LoVo (cell line): ENCODE results near the gene TLE5.

Source experiments
- DNase-seq: peaks from one replicate; pipeline ENCODE4 v3.0.0-alpha.2; 2016; ENCODE audit warnings: low spot score

Gene TLE5, protein sequence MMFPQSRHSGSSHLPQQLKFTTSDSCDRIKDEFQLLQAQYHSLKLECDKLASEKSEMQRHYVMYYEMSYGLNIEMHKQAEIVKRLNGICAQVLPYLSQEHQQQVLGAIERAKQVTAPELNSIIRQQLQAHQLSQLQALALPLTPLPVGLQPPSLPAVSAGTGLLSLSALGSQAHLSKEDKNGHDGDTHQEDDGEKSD

GRCh38 chr19:3062165-3063105 lies at the start of gene TLE5:
Gene TLE5 (minus strand): TSS chr19:3062495. CDS start chr19:3062200, 295 bp downstream.
- DNase-seq = peak; percentile 71

GRCh38 chr19:3111586-3112247 lies 49.4 kb upstream of the TLE5 start:
- DNase-seq = no peak

- no peak for DNase-seq
Measured at GRCh38 chr19:3110126-3110825, 48.0 kb upstream of the TLE5 start.

- DNase-seq = no peak
Measured at GRCh38 chr19:3109491-3109890, 47.2 kb upstream of the TLE5 start.

DNA sequence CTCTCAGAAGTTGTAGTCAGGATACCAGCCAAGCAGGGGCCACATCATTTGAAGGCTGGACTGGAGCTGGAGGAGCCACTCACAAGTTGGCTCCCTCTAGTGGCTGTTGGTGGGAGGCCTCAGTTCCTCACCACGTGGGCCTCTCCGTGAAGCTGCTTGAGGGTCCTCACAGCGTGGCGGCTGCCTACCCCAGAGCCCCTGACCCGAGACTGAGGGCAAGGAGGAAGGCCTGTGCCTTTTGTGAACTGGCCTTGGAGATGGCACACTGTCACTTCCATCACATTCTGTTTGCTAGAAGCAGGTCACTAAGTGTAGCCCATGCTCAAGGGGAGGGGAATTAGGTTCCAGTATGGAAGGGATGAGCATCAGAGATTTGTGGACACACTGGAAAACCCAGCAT lies 46.5 kb upstream of the TLE5 start:
- peak; percentile 49 for DNase-seq

DNA sequence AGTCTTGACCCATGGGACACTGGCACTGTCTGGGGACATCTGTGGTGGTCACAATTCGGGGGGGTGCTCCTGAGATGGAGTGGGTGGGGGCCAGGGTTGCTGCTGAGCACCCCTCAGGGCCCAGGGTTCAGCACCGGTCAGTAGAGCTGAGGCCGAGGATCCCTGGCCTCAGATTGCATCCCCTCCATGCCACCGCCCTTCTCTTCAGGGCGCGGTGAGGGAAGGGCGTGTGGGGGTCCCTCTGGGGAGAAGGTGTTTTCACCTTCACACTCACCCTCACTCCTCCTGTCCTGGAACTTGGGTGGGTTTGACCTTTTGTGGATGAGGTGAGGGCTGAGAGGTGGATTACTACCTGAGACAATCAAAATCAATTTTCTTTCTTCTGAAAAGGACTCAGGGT lies 45.4 kb upstream of the TLE5 start:
- no peak for DNase-seq

GRCh38 chr19:3106509-3107141 lies 44.3 kb upstream of the TLE5 start:
- no peak for DNase-seq

- no peak for DNase-seq
Measured at GRCh38 chr19:3105641-3106508, 43.6 kb upstream of the TLE5 start.

GRCh38 chr19:3104708-3104983 lies 42.4 kb upstream of the TLE5 start:
- DNase-seq = no peak

DNA sequence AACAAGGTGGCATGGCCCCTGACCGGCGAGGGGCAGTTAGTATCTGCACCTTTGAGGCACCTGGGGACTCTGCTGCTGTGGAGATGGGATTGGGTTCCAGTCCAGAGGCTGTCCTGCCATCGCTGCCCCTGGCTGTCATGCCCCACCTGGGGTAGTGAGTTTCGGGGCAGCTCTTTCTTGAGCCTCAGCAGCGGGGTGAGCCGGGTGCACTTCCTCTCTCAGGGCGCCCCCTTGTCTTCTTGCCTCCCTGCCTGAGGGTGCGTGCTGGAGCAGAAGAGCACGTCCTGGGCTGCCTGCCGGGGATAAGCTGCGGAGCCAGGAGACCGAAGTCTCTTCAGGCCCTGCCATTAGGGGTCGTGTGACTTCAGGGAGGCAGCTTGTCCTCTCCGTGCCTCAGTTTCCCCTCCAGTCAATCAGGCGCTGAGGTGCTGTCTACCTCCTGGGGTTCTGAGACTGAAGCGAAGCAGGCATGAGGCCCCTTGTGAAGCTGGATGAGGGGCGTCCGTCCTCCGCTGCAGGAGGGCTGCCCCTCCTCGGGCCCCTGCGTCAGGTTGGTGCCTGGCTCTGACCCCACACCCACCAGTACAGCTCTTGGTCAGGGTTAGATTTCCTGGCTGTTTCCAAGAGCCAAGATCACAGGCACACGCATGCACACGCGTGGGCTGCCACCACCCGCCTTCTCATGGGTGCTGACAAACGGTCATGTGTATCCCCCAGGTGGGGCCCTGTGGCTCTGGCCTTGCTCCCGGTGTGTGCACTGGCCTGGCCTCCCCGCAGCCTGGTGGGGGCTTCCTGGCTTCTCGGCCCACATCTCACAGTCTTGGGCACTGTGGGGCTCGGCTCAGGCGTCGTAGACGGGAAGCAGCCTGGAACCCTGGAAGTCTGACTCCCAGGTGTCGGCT lies 40.2 kb upstream of the TLE5 start:
- DNase-seq = no peak

DNA sequence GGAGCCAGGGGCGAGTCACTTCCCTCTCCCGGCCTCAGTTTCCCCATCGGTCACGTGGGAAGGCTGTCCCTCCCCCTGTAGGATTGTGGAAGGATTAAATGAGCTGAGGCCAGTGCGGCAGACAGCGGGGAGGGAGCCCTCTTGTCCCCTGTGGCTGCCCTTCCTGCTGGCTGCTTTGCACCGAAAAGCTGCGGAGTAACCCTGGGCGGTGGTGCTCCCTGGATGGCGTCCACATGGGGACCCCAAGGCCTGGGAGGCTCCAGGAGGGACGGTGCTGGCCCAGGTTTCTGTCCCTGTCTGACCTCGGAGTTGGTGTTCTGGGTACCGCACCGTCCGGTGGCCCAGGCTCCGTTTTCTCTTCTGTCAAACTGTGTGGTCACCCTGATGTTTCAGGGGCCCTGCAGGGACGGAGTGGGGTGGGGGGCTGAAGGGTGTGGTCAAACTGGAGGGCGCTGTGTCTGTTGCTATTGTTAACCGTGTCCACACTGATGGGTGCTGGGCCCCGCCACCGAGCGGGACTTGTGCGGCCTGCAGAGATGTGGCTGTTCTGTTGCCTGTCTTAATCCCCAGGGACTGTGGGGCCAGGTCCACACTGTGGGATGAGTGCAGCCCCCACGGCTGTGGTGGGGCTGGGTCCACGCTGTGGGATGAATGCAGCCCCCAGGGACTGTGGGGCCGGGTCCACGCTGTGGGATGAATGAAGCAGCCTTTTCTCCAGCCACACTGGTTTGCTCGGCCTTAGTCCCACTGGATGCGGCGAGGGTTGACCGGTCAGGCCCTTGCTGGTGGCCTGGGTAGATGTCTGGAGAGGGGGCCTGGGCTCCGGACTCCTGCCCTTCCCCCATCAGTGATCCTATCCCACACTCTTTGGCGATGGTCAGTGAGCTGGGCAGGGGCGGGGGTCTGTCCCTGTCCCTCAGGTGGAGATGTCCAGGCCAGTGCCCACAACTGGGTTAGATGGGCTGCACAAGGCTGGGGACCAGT lies 38.7 kb upstream of the TLE5 start:
- no peak for DNase-seq

GRCh38 chr19:3100331-3100730 lies 38.0 kb upstream of the TLE5 start:
- no peak for DNase-seq

DNA sequence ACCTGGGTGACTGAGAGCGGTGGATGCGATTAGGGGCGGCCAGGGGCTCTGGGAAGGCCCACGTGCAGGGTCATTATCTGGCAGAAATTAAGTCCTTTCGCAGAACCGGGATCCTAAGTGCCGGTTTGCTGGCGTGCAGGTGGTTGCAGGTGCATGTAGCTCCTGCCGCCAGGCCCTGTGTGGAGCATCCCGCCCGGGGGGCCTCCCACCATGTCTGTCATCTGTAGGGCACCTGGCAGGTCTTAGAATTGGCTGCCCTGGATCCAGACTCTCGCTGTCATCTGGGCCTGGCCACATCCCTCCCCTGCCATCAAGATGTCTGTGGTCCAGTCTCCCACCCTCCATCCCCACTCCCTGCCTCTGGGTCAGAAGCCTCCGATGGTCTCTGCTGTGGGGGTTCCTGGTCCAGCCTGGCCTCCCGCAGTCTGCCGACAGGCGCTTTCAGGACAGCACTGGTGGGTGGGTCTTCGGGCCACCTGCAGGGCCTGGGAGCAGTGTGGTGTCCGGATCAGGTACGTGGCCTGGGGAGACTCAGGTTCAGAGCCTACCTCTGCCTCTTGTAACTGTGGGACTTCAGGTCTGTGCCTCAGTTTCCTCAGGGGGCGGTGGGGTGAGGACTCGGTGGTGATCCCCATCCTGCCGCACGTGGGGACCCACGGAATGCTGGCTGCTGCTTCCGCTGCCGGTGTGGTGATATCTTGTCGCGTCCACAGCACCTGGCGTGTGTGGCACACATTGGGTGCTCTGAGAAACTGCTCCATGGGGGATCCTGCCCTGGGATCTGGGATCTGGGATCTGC lies 37.3 kb upstream of the TLE5 start:
- DNase-seq = no peak

- no peak for DNase-seq
Measured at GRCh38 chr19:3098515-3099346, 36.4 kb upstream of the TLE5 start.

DNA sequence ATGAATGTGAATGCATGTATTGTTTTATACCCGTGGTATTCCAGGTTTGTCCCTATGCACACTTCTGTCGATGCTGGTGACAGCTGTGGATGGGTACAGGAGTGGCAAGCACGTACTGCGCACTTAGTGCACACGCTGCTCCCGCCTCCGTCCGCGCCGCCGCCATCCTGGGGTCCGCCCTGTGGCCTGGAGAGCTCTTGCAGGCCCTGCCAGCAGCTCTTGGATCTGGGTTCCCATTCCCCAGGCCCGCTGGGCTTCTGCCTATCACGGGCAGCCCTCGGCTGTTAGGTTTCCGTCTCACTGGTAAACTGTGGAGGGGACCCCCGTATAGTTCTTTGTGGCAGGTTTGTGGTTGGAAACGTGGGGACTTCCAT lies 35.8 kb upstream of the TLE5 start:
- DNase-seq = no peak

GRCh38 chr19:3097442-3097871 lies 35.2 kb upstream of the TLE5 start:
- DNase-seq = no peak

GRCh38 chr19:3096902-3097326 lies 34.6 kb upstream of the TLE5 start:
- no peak for DNase-seq
